Endothelial cell of umbilical vein (primary cell): Measurements from ENCODE around the gene NKX1-1. TPM values are rescaled to one million over a fixed set of nuclear protein-coding genes. Genes with fewer than 3 reads are reported as not detected.

Experiments
- BruUV-seq: library from RNA; stranded (reverse); fragments of 400-500 nt; replicated peaks from 2 replicates; lab custom pipeline; 2021; lab: Mats Ljungman, UMichigan
- CTCF ChIA-PET: fragments of 300-600, 350-600 bp; sonication (Branson Sonifier 250); formaldehyde crosslinking; loops from one replicate; lab custom pipeline; 2021; ENCODE audit warnings: antibody characterized with exemption, inconsistent platforms; lab: Charles Lee
- POLR2A ChIA-PET: fragments of 300-600, 350-600 bp; sonication (Branson Sonifier 250); formaldehyde crosslinking; loops from one replicate; lab custom pipeline; 2021; ENCODE audit warnings: antibody characterized with exemption, inconsistent platforms; lab: Charles Lee
- DNase-seq: peaks from one replicate; pipeline ENCODE4 v3.0.0-alpha.2; 2011; ENCODE audit warnings: low read depth, low spot score
- FAIRE-seq: peaks from 2 replicates; lab custom pipeline; 2011; peaks lifted over from hg19 to GRCh38; lab: Jason Lieb, UNC
- H2AFZ ChIP-seq: 2 replicates; pipeline ENCODE4 v1.6.0; 2012; ENCODE audit warnings: low read depth, low read length, control low read depth, inconsistent platforms
- H3K27ac ChIP-seq: 2 replicates; pipeline ENCODE4 v1.5.1; 2011; ENCODE audit warnings: low read depth, mild to moderate bottlenecking, control low read depth, low read length, moderate library complexity; ENCODE audit not compliant: insufficient read depth
- H3K27me3 ChIP-seq, 2 experiments: 2 replicates each; pipeline versions ENCODE4 v1.6.0 to v1.6.1; 2011; ENCODE audit warnings: low read length in 2 of 2, mixed read lengths in 1 of 2; ENCODE audit not compliant: control insufficient read depth in 2 of 2, insufficient read depth in 2 of 2
- H3K36me3 ChIP-seq, 2 experiments: 2 replicates in 1 of 2; 3 replicates in 1 of 2; pipeline ENCODE4 v1.5.1; 2011; ENCODE audit warnings: low read length in 2 of 2, mild to moderate bottlenecking in 1 of 2, moderate library complexity in 1 of 2; ENCODE audit not compliant: control insufficient read depth in 2 of 2, insufficient read depth in 2 of 2; ENCODE audit errors: extremely low read depth in 1 of 2
- H3K4me1 ChIP-seq: 3 replicates; pipeline ENCODE4 v1.5.1; 2011; ENCODE audit warnings: mild to moderate bottlenecking, low read length; ENCODE audit not compliant: control insufficient read depth, insufficient read depth; ENCODE audit errors: extremely low read depth
- H3K4me2 ChIP-seq: 2 replicates; pipeline ENCODE4 v1.6.1; 2011; ENCODE audit warnings: low read length, control low read depth, mixed read lengths; ENCODE audit not compliant: insufficient read depth
- H3K4me3 ChIP-seq, 3 experiments: fragments of 200-600 bp in 1 of 3; sonication (generic), shearing (Covaris generic) in 1 of 3; replicated peaks in 1 of 3; 2 replicates each; pipeline ENCODE4 v1.5.1; 2011 to 2016; ENCODE audit warnings: control low read depth in 3 of 3, low read length in 3 of 3, mild to moderate bottlenecking in 2 of 3, inconsistent platforms in 1 of 3, low read depth in 1 of 3, moderate library complexity in 1 of 3; ENCODE audit not compliant: insufficient read depth in 1 of 3
- H3K79me2 ChIP-seq: 2 replicates; pipeline ENCODE4 v1.6.0; 2012; ENCODE audit warnings: low read length, inconsistent platforms; ENCODE audit not compliant: control insufficient read depth, insufficient read depth
- H3K9ac ChIP-seq: replicated peaks from 2 replicates; pipeline ENCODE3; 2011; ENCODE audit warnings: low read length, control low read depth; ENCODE audit not compliant: insufficient read depth; ENCODE audit errors: extremely low read depth
- H3K9me1 ChIP-seq: replicated peaks from 3 replicates; pipeline ENCODE4 v1.6.0; 2011; ENCODE audit warnings: mild to moderate bottlenecking, low read length; ENCODE audit not compliant: control insufficient read depth, insufficient read depth; ENCODE audit errors: extremely low read depth
- H3K9me3 ChIP-seq: replicated peaks from 2 replicates; pipeline ENCODE4 v1.5.1; 2012; ENCODE audit warnings: low read length, inconsistent platforms; ENCODE audit not compliant: control insufficient read depth, insufficient read depth
- H4K20me1 ChIP-seq: replicated peaks from 2 replicates; pipeline ENCODE3; 2011; ENCODE audit warnings: mild to moderate bottlenecking, low read length; ENCODE audit not compliant: control insufficient read depth, insufficient read depth; ENCODE audit errors: extremely low read depth
- CTCF ChIP-seq, 2 donors: IDR thresholded peaks; 1 replicate in 1 of 2; 2 replicates in 1 of 2; pipeline ENCODE4 v1.5.1; 2011; ENCODE audit warnings: low read length in 2 of 2, mild to moderate bottlenecking in 2 of 2, moderate library complexity in 2 of 2, control low read depth in 1 of 2, inconsistent platforms in 1 of 2, low read depth in 1 of 2; ENCODE audit not compliant: insufficient read depth in 1 of 2; ENCODE audit errors: extremely low read depth in 1 of 2
- EZH2 ChIP-seq: IDR thresholded peaks from 2 replicates; pipeline ENCODE4 v1.6.1; 2012; ENCODE audit warnings: borderline replicate concordance, low read depth, mild to moderate bottlenecking, moderate library complexity, low read length, inconsistent platforms; ENCODE audit not compliant: severe bottlenecking
- FOS ChIP-seq: IDR thresholded peaks from 2 replicates; pipeline ENCODE4 v1.6.1; 2011; ENCODE audit warnings: mild to moderate bottlenecking, low read length, moderate library complexity, borderline replicate concordance; ENCODE audit not compliant: insufficient read depth
- GATA2 ChIP-seq: IDR thresholded peaks from 2 replicates; pipeline ENCODE4 v1.7.0; 2011; ENCODE audit warnings: low read depth, mild to moderate bottlenecking, moderate library complexity, mixed read lengths, low read length; ENCODE audit not compliant: insufficient read length, insufficient read depth
- JUN ChIP-seq: IDR thresholded peaks from 2 replicates; pipeline ENCODE4 v1.6.1; 2011; ENCODE audit warnings: borderline replicate concordance, low read depth; ENCODE audit not compliant: insufficient read length, insufficient read depth
- MAX ChIP-seq: IDR thresholded peaks from 2 replicates; pipeline ENCODE4 v1.6.1; 2011; ENCODE audit not compliant: insufficient read depth, insufficient read length
- MYC ChIP-seq: IDR thresholded peaks from one replicate; pipeline ENCODE4 v1.6.1; 2011; ENCODE audit warnings: mild to moderate bottlenecking, low read depth, low read length
- POLR2A ChIP-seq: IDR thresholded peaks from 2 replicates; pipeline ENCODE4 v1.6.1; 2012; ENCODE audit warnings: low read depth, mild to moderate bottlenecking, control low read depth, low read length
- POLR2AphosphoS5 ChIP-seq: IDR thresholded peaks from 2 replicates; pipeline ENCODE4 v1.6.1; 2012; ENCODE audit warnings: low read depth, mild to moderate bottlenecking, control low read depth, low read length, moderate library complexity; ENCODE audit not compliant: insufficient read depth
- dilution Hi-C: fragments of 300-500 bp; cut with MboI; formaldehyde crosslinking; loops from one replicate; pipeline ENCODE4 v1.15.0; 2019; ENCODE audit warnings: low sequenced_read_pairs; ENCODE audit not compliant: extremely low pct_ligation_motif_present
- intact Hi-C: fragments of 100-400 bp; cut with micrococcal nuclease; formaldehyde crosslinking; loops from one replicate; pipeline ENCODE4 v1.10.0; 2022
- polyA plus RNA-seq, 4 experiments: library from polyadenylated mRNA; depleted of rRNA in 3 of 4; stranded (reverse) in 3 of 4; unstranded in 1 of 4; fragments of >200 nt; gene quantifications; 2 replicates each; pipeline versions ENCODE4 v1.2.1 to v1.2.3, GENCODE V29; 2011 to 2012; ENCODE audit warnings: missing spikeins in 1 of 4
- total RNA-seq: library from RNA; stranded (reverse); gene quantifications from 2 replicates; pipeline ENCODE4 v1.2.3, GENCODE V29; 2021

The NKX1-1 gene
- total and polyA plus RNA-seq, 2 donors (not counting 3 experiments of a cell fraction or from before 2014, with no cell fraction given) = not detected

DNA sequence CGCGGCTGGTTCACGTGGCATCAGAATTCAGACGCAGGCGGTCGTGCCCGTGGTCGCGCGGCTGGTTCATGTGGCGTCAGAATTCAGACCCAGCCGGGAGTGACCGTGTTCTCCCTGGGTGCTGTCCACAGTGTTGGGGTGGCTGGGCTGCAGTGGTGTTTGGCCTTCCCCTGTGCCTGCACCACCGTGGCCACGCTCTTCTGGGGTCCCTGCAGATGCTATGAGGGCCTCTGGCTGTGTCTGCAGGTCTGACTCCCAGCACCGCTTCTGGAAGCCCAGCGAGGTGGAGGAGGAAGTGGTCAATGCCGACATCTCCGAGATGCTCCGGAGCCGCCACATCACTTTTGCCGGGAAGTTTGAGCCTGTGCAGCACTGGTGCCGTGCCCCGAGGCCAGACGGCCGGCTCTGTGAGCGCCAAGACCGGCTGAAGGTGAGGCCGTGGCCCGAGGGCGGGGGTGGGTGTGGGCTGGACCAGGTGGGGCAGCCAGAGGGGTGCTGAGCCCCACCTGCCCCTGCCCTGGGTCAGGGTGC lies 26.4 kb downstream of the NKX1-1 start:
- Histone ChIP-seq H4K20me1 (no peaks in the 10 kb centered on the region), H3K9me3 (no peaks in the 10 kb centered on the region), H3K9ac (no peak overlapping the region), H3K9me1 (no peaks in the 10 kb centered on the region), H3K4me3 (no peak overlapping the region), H3K27me3 (no peaks in the 10 kb centered on the region), H3K4me1 (no peaks in the 10 kb centered on the region), H2AFZ (no peak overlapping the region), H3K36me3 (no peaks in the 10 kb centered on the region), H3K27ac (no peak overlapping the region), H3K4me2 (no peak overlapping the region), H3K79me2 (no peaks in the 10 kb centered on the region)
- BruUV-seq = no TSS peak
- DNase-seq (no peak), FAIRE-seq (no peak)
- dilution Hi-C loops (no loop called here), intact Hi-C loops (no loop called here)
- POLR2A ChIA-PET = no interaction called here
- no peak for TF ChIP-seq FOS
- TF ChIP-seq POLR2AphosphoS5 = no peak
- TF ChIP-seq MAX = no peak
- no peak for TF ChIP-seq JUN
- TF ChIP-seq CTCF (IDR thresholded peaks at IDR 0.05; ENCODE audit: extremely low read depth in 1 of 2, insufficient read depth in 1 of 2, low read depth in 1 of 2, low read length in 2 of 2) = no peak
- no peak for TF ChIP-seq POLR2A
- TF ChIP-seq GATA2 = no peak
- no peak for TF ChIP-seq MYC
- TF ChIP-seq EZH2 = no peak
- CTCF ChIA-PET = no interaction called here
